NCI-H774 (cell line): ENCODE measurements around the gene CEMIP.

Experiments
- DNase-seq: peaks from one replicate; lab custom pipeline; 2025; lab: John Stamatoyannopoulos, UW

CEMIP gene

GRCh38 chr15:80787316-80787715 is 8.1 kb downstream of the CEMIP start:
- DNase-seq: no peak

DNA sequence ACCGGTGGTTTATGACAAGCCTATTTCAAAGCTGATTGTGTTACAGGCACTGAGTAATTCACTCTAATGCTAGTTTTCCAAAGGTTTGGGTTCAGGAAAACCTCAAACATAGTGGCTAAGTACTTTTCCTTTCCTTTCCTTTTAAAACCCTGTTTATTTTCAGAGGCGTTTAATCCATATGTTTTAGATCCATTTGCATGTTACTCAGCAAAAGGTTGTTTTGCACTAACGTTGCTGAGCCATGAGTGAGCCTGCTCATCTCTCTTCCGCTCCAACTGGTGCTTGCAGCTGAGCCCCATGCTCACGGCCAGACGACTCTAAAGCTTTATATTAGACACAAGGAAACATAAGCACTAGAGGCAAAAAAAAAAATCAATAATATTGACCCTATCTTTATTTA is 9.4 kb downstream of the CEMIP start:
- DNase-seq: no peak

DNA sequence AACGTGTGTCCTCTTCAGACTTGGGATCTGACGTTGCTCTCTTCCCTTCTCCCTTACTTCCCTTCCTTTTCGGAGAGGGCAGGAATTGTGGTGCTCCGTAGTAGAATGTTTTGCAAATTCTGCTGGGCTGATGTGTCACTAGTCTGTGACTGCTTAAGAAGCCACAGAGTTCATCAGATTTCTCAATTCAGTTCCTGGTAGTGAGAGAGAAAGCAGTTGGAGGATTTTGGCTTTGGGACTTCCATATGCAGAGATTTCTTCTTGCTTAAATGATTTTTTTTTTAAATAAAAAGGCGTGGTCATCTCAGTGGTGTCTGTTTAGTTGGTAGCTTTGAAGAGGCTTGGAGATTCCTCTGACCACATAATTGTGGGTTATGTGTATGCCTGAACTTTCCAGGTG is 10.1 kb downstream of the CEMIP start:
- no peak for DNase-seq

DNA sequence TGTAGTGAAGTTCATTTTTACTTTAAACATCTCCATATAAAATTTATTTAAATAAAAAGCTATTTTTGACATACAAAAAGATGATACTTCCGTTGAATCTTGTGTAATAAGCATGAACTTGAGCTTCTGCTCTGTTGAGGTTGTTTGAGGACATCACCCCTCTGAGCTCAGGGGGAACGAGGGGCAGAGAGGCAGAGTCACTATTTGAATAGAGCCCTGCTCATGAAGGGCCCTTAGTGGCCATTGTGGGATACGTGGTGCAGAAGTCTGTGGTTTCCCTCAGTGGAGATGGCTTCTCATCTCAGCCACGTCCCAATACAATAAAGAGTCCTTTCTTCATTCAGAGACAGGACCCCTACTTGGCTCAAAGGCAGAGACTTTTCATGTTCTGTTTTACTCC is 10.6 kb downstream of the CEMIP start:
- DNase-seq: no peak

GRCh38 chr15:80790236-80790635 is 11.1 kb downstream of the CEMIP start:
- no peak for DNase-seq

GRCh38 chr15:80791004-80791403 is 11.8 kb downstream of the CEMIP start:
- no peak for DNase-seq

DNA sequence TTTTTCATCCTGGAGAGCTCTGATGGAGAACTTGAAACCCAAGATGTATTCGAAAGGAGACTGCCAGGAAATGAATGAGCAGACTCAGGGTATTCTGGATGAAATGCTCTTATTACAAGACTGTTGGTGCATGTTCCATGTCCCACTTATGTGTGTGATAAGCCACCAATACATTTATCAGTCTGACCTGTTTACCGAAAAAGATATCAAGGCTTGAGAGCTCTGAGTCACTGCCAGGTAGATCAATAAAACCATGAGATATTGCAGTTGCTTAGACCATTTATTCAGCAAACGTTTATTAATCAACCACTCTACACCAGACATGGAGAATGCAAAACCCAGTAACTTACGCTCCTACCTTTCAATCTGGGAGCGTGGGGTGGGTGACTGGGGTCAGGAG is 17.2 kb downstream of the CEMIP start:
- DNase-seq: no peak

DNA sequence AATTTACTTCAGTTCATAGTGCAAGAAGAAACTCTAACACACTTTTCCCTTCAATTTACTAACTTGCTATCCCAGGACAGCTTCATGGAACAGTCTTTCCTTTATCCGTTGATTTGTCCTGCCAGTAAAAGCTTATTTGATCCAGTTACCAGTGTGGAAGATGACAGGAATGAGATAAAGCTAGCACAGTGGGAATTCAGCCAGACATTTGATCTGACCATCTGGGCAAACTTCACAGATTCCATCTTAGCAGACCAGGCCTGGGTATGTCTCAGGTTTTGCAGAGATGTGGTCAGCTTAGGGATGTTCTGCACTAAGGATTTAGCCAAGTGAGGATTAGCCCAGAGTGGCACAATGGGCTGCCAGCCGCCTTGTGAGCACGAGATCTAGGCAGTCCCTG is 19.7 kb downstream of the CEMIP start:
- no peak for DNase-seq

DNA sequence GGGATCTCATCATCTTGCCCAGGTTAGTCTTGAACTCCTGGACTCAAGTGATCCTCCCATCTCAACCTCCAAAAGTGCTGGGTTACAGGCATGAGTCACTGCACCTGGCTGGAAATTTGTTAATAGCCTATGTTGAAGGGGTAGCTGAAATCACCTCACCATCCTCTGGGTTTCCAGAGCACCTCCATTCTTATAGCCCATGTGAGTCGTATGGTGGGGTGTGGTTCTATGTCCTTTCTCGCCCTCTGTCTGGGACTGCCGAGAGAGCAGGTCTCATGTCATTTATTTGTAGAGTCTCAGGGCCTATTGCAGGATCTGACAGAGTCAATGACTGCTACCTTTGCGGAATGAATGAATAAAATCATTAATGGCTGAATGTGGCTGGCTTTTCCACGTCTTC is 20.9 kb downstream of the CEMIP start:
- no peak for DNase-seq

DNA sequence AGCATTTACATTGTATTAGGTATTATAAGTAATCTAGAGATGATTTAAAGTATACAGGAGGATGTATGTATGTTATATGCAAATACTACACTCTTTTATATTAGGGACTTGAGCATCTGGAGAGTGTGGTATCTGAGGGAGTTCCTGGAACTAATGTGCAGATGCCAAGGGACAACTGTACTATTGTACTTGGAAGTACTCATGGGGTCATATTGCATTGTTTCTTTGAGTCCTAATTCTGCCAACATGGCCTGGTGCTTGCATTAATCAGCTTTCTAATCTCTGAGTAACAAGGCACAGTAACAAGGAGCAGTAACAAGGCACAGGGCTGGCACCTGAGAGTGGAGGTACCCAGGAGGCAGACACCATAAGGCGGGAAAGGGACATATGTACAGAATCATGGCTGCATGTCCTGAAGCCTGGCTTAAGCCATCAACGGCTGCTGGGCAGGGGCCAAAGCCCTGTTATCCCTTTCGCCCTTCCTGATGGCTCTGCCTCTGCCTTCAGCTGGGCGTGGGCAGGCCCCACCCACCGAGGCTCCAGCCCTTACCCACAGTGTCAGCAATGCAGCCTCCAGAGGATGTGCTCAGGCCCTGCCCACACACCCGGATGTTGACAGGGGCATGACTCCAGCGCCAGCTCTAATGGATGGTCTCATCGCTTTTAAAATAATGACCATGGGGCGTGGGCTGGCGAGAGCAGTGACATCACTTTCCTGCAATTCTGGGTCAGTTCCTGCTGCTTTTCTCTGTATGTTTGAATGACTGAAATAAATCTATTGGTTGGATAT is 22.9 kb downstream of the CEMIP start:
- DNase-seq: no peak

DNA sequence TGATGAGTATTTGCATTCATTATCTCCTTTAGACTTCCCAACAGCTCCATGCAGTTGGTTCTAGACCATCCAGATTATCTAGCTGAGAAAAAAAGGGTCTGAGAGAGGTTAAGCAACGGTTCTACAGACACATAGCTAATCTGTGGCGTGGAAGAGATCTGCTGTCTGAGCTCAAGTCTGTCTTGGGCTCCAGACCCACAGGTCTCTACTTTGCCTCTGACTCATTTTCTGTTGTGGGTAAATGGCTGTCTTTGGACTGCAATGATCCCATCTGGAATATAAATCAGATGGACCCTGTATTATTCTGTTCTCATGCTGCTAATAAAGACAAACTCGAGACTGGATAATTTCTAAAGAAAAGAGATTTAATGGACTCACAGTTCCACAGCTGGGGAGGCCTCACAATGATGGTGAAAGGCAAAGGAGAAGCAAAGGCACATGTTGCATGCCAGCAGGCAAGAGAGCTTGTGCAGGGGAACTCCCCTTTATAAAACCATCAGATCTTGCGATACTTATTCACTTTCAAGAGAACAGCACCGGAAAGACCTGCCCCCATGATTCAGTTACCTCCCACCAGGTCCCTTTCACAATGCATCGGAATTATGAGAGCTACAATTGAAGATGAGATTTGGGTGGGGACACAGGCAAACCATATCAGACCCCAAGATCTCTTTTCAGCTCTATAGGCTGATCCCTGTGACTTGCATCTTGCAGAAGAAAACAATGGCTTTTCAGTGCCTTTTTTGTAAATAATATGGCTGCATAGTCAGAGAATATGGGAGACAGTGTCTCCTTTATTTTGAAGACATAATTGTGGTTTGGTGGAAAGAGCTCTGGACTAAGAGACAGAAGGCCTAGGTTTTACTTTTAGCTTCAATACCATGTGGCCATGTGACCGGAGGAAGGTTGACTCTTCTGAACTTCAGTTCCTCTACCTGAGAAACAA is 24.7 kb downstream of the CEMIP start:
- no peak for DNase-seq

GRCh38 chr15:80804970-80805495 is 25.9 kb downstream of the CEMIP start:
- DNase-seq: peak; percentile 57

DNA sequence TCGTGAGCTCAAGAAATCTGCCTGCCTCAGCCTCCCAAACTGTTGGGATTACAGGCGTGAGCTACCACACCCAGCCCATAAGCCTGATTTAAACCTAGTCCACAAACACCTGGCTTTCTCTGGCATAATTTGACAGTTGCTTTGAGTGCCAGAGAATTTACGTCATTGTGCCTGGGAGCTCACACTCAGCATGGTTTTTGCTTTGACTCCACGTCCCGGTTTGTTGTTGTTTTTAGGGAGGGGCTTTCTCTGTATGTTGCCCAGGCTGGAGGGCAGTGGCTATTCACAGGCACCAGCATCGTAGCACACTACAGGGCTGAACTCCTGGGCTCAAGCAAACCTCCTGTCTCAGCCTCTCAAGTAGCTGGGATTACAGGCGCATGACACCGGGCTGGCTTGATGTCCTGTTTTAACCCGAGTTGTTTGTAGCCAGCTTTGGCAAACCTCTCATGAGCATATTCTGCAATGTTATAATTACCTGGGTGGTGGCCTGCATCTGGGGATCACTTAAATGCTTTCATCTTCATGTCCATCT is 32.7 kb downstream of the CEMIP start:
- peak; percentile 81 for DNase-seq

DNA sequence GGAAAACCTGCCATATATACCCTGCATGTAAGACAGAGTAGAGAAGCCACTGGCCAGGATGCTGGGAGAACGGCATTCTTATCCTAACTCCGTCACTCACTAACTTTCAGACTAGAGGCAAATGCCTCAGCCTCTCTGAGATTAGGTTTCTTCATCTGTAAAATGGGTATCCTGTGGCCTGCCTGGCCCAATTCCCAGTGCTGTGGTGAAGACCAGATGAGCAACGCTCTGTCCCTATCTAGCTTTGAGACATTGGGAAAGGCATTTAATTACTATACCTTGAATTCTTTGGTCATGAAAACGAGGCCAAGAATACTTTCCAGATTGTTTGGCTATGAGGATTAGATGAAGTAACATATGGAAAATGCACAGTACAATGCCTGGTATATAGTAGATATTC is 35.9 kb downstream of the CEMIP start:
- no peak for DNase-seq

DNA sequence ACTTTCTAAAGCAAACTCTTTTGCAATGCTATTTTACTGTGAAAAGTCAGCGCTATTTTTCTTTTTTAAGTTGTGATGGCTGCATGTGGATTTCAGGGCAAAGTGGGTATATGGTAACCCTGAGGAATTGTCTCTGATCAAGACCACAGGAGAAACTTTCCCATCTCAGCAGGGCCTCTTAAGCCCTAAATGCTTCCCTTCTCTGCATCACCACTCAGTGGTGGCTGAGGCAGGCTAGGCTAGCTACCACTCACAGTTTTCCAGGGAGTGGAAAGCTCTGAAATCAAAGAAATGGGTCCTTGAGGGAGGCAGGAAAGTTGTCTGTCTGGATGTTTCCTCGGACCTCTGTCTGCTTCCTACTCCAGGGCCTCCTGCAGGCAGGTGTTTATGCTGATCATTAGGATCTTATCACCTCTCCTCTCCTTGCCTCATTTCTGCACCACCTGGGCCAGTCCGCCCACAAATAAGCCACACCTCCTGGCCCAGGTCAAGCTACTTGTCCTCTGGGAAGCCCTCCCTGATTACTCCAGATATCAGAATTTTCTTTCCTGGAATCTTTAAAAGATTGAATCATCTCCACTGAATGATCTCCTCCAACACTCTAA is 37.0 kb downstream of the CEMIP start:
- DNase-seq: peak; percentile 16

DNA sequence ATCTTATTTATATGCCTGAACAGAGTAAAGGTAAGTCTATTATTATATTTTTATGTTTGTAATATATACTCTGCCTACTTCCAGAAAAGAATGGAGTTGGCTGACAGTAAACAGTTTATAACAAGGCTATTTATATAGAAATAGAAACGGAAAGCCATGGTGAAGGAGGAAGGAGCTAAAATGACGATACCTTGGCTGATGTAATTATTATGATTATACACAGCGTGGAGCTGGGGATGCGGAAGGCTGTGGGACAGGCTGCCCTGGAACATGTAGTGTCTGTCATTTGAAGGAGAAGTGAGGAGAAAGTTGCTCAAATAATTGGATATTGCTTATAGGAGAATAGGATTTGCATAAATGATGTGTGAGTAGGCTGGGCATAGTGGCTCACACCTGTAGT is 37.8 kb downstream of the CEMIP start:
- DNase-seq: no peak

DNA sequence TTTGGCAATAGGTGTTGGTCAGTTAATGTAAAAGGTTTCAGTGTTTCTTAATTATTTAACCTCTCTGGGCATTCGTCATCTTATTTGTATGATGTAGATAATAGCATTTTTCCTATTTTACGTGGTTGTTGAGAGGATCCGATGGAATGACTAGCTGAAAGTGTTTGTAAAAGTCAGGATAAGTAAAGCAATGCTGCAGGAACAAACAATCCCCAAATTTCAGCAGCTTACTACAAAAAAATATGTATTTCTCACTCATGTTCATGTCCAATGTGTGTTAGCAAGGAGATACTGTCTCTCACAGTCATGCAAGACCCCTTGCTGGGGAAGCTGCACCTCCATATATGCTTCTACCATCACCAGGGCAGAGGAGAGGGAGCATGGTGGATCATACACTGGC is 38.7 kb downstream of the CEMIP start:
- DNase-seq: no peak

DNA sequence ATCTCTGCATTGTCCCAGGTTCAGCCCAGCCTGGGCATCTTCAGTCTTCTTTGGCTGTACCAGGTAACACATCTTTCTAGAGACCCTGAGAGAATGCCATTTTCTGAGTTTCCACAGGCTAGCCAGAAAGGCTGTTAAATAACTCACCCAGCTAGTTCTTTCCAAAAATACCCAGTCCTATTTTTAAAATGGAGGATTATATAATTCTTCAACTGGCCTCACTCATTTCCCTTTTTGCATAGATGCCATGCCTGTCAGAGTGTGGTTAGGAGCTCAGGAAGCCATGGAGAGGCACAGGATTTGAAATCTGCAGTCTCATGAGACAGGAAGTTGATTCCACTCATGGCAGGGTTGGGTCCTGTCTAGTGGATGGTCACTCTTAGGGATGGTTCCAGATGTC is 39.8 kb downstream of the CEMIP start:
- DNase-seq: no peak

DNA sequence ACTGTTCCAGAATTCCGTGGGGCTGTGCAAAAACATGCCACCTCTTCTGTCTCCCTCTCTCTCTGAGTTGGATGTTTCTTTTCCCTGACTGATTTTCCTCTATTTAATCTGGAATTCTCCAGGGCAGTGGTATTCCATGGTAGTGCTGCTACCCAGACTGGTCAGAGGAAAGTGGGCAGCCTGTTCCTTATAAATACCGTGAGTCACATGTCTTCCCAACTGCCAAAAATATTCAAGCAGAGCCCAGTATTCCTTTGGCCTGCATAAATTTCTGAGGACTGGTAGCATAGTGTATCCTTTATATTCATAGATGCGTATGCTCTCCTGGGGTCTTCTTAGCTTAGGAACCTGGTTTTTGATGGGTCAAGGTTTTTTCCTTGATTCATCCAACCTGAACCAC is 40.9 kb downstream of the CEMIP start:
- DNase-seq: no peak

- no peak for DNase-seq
These were observed 43.1 kb downstream of the CEMIP start for GRCh38 chr15:80822256-80822655.

- DNase-seq: no peak
These were observed 43.5 kb downstream of the CEMIP start for GRCh38 chr15:80822676-80823075.

DNA sequence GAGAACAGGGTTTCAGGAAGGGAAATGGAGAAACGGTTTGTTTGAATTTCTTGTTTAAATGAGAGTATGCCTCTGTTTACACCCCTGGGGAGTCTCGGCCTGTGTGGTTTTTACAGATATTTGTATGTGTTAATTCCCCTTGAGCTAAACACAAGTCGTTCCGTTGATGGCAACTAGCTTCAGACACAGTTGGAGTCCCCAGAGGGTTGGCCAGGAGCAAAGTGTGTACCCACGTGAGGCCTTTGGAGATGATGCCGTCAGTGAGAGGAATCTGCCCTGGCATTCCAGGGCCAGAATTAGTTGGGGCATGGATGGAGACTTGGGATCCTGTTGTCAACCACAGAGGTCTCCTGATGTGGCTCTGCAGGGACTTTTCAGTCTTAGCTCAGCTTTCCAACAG is 44.0 kb downstream of the CEMIP start:
- DNase-seq: no peak
